CD1c-positive myeloid dendritic cell (primary cell): Measurements from ENCODE around the gene ABCB11.
A peak's percentile ranks its signal among the peaks of the same experiment; 100 is the strongest.
"Not testable (repeated sequence)": the region's sequence is repeated elsewhere in the genome, so short reads cannot be mapped to it uniquely, and the experiment has no call there.

Experiments used
- DNase-seq: peaks from one replicate; pipeline ENCODE4 v3.0.0-alpha.2; 2016; ENCODE audit errors: extremely low spot score

Gene ABCB11

DNA sequence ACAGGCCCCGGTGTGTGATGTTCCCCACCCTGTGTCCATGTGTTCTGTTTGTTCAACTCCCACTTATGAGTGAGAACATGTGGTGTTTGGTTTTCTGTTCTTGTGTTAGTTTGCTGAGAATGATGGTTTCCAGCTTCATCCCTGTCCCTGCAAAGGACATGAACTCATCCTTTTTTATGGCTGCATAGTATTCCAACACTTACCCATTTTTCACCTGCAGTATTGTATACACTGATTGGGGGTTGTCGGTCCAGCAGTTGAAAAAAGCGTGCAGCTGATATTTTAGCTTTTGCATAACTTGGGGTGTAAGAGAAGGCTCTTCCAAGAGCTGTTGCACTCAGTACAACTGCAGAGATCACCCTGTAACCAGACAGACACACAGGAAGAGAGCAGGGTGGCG lies 99.0 kb downstream of the ABCB11 start:
- DNase-seq, result not testable (repeated sequence)

DNA sequence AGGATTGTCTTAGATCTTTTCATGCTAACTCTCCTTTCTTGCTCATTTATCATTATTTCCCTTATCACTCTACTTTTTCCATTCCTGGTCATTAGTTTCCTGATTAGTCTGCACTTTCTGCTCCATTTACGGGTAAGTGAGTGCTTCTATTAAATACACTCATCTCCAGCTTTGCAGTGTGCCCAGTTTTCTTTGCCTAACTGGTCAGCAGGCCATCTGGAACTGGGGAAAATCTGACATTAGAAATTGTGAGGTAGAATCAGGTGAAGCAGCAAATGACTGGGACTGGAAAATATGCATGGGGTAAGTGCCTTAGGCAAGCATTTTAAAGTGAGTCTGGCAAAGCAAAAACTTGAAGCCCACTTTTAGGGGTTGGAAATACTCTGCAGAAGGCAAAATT lies 100.9 kb downstream of the ABCB11 start:
- no peak for DNase-seq

DNA sequence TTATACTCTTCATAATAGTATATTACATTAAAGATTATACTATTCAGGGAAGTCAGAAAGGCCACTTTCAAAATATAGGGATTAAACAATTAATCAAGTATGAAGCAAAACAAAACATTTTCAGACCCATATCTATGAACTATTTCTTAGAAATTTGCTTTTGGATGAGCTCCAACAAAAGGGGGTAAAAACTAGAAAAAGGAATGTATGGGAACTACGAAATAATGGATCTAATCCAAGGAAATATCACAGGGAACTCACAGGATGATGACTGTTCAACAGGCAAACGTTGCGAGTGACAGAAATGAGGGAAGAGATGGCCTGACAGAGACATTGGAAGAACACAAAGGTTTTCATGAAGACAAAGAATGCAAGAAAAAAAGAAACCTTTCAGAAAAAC lies 102.1 kb downstream of the ABCB11 start:
- no peak for DNase-seq

DNA sequence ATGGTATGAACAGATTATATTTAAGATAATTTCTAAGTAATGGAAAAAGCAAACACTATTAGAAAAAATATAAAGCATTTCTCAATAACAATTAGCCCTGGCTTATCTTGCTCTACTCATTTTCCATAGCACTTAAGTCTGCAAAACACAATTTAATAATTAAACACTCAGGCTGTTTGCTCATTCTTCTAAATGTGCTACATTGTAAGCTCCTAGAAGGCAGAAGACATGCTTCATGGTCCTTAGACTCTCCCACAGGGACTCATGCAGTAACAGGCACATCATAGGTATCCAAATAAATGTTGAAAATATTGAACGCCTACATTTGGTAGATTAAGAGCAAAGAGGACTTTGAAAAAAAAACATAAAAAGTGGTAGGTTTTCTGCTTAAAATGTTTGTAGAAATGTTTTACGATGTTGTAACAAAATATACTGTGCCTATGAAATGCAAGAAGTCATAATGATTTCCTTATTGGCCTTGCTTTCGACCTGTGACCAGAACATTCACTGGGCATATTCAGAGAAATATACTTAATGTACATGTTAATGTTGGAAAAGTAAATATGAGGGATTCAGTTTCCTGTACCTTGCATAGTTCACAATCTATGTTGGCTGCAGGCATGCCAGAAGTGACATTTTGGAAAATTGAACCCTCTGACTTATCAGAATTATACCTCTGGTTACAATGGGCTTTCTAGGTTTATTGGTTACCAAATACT lies 102.9 kb downstream of the ABCB11 start:
- DNase-seq, result no peak

DNA sequence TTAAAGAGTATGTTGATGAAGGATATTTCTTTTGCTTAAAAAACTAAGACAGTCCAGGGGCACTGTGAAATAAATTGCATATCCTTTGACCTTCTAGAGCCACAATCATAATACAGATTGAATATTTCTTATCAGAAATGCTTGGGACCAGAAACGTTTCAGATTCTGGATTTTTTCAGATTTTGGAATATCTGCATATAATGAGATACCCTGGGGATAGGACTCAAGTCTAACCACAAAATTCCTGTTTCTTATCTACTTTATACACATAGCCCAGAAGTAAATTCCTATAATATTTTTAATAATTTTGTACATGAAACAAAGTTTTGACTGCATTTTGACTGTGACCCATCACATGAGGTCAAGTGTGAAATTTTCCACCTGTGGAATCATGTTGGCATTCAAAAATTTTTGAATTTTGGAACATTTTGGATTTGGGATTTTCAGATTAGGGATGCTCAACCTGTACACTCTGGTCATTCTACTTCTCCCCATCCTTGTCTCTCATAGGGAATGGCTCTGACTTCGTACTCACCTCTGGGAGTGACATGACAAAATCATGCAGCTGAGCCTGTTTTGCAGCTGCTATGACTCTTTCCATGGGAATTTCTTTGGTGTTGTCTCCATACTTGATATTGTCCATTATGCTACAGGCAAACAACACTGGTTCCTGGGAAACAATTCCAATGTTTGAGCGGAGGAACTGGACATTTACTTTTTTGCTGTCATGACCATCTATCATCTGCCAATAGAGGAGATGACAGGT lies 104.3 kb downstream of the ABCB11 start:
- DNase-seq, result no peak

DNA sequence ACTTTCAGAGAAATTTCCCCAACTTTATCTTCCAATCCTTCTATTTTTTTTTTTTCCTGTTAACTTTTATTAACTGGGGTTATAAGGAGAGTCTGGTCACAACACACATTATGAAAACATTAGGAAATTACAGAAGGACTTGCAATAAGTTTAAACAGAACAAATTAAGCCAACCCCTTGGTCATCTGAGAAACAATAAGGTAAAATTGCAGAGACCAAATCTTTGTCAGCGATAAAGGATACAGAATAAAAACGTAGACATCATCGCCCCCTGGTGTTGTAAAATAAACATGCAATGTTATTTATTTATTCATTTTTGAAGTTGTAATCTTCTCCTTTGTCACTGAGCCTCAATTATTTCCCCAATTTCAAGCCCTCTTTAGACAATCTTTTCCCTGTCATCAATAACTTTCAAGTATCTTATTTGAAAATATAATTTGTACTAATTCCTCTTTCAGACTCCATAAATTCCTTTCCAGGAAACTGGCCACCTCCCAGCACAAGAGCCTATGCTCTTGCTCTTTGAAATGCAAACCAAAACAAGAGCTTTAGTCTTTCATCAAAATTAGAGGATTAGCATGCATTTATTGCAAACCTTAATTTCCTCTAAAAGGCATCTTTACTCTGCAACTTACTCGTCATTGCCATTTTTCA lies 110.5 kb downstream of the ABCB11 start:
- DNase-seq, result peak; percentile 63

DNA sequence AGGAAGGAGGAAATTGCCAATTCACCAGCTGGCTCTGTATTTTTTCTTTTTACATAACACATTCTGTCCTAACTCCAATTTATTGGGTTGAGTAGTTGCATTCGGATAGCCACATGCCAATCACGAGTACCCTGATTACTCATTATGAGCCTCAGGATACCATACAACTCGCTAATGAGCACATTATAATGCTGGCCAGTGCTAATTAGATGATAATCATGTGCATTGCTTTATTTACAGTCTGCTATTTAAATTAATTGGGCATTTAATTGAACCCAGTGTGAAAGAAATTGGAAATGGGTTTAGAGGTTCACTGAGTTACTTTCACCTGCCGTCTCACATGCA lies 114.8 kb downstream of the ABCB11 start:
- DNase-seq, result no peak

DNA sequence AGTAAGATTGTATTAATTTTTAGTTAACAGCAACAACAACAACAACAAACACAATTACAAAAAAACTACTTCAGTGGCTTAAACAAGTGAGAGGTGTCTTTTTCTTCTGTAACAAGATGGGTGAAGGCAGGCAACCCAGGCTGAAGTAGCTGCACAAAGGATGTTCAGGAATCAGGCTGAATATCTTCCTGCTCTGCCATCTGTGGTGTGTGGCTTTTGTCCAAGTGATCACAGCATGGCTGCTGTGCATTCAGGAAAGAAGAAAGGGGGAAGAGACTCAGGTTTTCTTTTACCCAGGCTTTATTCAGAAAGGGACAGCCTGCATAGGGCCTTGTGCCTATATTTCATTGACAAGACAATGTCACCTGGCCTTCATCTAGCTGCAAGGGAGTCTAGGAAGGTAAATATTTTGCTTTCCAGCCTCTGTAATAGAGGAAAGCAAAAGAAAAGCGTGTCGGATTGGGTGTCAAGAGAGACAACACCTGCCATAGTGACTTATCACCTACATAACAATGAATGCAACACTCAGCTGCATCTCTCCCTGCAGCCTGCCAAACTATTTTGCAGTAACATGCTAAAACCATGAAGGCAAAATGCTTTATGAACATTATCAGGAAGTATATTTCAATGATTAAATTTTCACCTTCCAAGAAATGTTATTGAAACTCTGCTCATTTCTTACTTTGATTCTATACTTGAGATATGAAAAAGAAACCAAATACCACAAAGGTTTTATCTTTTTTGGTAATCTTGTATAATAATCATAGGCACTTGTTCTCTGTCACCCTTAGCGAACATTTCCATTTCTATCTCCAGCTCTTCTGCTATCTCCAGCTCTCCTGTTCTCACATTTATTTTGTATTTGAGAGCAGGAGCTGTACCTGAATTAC lies 115.4 kb downstream of the ABCB11 start:
- DNase-seq, result no peak

DNA sequence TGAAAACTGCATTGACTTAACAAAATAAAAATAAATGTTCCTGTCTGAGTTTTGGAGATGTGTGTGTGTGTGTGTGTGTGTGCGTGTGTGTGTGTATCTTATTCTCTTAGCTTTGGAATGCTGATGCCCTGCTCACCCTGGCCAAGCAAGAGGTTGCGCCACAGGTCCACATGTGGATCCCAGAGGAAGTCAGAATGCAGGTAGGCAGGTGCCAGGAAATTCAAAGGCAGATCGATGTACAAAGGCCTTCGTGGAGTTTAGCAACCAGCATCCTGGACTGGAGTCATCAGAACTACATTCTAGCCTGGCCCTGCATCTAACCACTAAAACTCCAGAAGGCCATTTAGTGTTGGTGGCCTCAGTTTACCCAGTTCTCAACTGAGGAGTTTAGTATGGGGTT lies 117.6 kb downstream of the ABCB11 start:
- no peak for DNase-seq

DNA sequence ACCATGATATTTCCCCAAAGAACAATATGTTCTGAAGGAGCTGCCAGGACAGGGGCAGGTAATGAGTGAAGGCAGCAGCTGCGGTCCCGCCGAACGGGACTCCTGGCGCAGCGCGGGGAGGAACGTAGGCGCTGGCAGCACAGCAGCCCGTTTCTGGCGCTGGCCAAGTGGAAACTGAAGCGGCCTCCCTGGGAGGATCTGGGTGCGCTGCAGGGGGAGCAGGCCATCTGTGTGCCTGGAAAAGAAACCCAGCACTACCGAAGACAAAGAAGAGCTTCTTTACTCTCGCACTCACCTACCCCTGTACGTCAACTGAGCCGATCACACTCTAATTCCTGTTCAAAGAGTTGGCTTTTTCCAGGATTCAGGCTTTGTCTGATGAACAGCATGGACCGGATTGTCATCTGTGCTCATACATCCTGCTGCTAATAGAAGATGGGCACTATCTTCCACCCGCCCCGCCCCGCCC lies 118.2 kb downstream of the ABCB11 start:
- DNase-seq, result no peak

DNA sequence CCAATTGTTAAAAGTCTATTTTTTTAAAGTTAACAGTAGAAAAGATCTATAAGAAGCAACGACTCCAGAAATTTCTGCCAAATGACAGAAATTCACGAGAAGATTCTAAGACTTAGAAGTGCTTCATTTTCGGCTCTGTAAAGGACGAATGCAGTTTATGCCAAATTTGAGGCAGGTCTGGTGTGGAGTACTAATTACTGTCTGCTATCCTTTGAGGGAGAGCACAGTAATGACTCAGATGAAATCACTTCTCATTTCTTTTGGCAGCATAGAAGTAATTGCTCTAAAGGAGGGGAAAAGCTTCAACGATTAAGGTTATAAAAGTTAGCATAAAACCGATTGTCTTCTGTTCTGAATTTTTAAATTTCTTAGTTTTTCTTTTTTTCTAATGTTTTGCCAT lies 118.7 kb downstream of the ABCB11 start:
- no peak for DNase-seq

DNA sequence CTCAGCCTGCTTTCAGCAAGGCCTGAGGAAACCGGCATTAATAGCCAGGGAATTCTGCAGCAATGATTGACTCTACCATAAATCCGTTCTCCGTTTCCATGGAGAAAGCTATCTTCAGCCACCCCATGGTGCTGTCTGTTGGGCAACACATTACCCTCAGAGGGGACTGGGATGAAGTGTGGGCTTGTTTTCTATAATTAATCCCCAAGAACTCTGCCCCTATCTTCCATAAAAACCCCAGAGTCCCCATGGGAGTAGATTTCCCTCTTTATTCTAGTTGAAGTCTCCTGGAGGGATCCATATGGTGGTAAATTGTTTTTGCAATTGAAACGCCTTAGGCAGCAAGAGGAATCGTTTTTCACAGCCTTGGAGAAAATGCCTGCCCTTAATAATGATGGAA lies 120.8 kb downstream of the ABCB11 start:
- no peak for DNase-seq

DNA sequence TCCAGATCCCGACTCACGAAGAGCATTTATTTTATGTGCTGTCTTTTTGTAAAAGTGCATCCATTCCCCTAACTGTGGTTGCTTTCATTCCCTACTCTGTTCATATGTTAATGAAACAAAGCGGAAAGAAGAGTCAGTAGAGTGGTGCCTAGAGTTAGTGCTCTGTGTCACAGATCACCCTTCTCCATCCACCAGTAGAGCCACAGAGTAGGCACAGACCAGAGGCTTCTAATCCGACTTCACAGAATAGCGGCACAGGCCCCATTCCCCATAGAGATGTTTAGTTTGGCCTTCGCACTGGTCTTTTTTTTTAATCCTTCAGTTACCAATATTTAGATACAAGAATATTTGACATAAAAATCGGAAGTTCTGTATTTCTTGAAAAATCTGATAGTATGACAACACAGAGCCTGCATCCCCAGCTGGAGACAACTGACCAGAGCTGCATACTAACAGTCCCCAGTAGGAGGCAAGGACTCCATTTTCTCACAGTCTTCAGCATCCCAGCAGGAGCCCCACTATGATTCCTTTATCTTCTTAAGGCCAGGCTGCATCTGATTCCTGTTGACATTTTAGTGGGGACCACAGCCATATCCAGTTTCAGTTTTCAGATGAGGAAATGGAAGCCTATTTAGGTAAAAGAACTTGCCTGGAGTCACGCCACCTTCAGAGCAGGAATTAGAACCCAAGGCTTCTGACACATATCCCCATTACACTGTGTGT lies 123.0 kb downstream of the ABCB11 start:
- DNase-seq, result no peak

DNA sequence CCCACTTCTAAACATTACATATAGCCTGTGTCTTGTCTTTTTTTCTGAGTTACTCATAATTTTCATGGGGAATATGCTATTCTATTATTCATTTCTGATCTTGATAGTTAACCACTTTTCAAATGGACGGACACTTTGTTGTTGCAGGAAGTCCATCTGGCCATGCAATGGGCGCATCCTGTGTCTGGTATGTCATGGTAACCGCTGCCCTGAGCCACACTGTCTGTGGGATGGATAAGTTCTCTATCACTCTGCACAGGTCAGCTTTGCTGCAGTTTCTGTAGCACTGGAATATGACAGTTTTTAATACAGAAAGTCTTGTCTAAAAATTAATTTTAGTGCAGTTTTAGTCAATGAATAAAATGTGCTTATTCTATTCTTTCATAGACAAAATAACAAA lies 126.8 kb downstream of the ABCB11 start:
- no peak for DNase-seq

DNA sequence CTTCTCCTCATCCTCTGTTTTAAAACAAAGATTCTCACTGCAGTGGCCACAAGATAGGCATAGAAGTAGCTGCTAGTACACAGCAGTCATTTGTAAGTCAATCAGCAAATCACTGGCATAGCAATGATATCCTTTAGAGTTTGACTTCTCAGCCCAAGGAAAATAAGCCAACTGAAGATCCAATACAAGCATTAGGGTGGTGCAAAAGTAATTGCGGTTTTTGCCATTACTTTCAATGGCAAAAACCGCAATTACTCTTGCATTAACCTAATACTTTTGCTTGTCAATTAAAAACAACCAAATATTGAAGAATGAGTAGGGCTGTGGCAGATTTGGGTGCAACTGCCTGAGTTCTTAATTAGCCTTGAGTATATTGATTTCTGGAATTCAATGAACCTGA lies 127.2 kb downstream of the ABCB11 start:
- no peak for DNase-seq

DNA sequence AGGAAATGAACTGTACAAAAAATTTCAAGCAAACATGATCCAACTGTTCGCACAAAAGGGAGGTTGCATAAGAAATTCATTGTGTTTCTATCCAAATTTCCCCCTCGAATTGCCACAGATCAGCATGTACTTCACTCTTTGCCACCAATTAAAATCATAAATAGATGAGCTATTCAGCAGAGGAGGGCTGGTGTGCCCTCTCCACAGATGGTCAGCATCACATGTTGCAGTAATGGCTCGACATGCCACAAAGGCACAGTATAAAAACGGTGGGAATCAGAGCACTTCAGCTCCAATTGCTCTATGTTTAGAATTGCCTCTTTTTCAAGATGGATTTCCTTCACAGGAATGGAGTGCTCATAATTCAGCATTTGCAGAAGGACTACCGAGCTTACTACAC lies 130.1 kb downstream of the ABCB11 start, which contains the start of gene G6PC2:
TSS of gene G6PC2 (plus strand) at position 289 of the 400 bp plus-strand sequence. CDS start at position 330, 41 bp downstream.
- no peak for DNase-seq

DNA sequence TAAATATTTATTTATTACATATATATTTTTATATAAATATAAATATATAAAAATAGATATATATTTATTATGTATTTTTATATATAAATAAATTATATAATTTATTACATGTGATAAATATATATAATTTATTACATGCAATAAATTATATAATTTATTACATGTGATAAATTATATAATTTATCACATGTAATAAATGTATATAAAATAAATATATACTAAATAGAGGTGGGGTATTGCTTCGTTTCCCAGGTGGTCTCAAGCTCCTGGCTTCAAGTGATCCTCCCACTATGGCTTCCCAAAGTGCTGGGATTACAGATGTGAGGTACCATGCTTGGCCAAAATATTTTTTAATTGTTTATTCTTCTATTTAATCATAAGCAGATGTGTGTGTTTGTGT lies 133.7 kb downstream of the ABCB11 start:
- DNase-seq, result no peak

DNA sequence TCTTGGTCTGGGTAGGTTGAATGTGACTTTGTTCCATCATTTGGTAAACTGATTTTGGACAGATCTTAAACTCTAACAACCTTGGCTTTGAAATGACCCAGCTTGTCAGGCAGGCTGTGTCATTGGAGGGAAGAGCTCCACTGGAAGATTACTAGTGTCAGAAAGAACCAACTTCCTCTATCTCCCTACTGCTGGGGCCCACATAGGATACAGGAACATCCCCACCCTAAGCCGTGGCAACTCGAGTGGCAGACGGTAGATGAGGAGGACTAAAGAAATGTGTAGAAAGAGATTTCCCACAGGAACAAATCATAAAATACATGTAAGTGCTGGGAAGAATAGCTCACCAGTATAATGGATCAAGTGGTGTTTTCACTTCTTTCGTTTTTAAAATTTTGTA lies 134.3 kb downstream of the ABCB11 start:
- DNase-seq, result peak; percentile 4

DNA sequence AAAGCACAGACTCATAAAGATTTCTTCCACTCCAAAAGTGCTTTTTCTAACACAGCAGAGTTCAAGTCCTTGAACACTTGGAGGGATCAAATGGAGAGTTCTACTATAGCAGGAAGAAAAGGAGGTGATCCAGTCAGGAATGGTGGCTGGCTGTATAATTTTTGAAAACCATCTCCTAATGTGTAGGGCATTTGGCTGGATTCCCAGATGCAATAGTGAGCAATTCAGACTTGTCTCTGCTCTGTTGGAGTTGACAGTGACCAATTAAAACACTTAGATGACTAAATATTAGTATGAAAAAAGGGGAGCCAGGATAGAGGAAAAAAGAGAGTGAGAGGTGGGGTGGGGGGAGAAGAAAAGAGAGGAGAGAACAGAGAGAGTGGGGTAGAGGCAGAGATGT lies 135.4 kb downstream of the ABCB11 start:
- DNase-seq, result no peak

DNA sequence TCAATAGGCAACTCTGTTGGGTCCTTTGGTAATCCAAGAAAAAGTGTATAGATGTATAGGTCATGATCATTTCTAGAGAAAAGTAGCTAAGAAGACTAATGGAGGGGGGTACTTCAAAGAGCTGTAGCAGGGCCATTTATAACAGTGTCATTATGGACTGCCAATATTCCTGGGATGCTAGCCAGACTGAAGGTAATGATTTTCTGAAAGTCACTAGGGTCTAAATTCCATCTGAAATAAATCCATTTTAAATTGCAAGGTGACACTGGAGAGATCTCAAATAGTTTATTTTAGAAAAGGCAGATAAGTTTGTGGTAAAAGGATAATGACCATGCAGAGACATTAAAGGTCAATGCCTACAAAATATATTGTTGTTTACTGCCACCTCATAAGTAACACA lies 136.4 kb downstream of the ABCB11 start:
- DNase-seq, result no peak

DNA sequence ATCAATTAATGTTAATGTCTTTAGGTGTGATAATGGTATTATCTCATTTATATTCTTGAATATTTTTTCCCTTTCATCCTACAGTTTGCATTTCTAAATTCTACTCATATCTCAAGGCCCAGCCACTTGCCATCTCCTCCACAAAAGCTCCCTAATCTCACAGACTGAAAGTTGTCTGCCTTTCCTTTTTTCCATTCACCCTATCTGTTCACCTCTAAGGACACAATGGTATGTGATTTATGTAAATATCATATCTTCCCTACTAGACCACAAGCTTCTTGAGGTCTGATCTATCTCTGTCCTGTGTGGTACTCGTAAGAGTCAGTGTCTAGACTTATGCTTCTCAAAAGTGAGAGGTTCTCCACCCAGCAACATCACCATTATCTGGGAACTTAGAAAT lies 137.0 kb downstream of the ABCB11 start:
- no peak for DNase-seq
